ENCODE measurements around the gene SRRM2.

SRRM2 gene

GRCh38 chr16:2810651-2811050 is 58.2 kb downstream of the SRRM2 start:
- H3K9ac ChIP-seq (ENCODE audit: low read depth in 1 of 2, low read length in 2 of 2) = no peak overlapping the region
- no peaks in the 10 kb centered on the region for H3K36me3 ChIP-seq (ENCODE audit: control insufficient read depth in 2 of 2, insufficient read depth in 2 of 2, low read length in 2 of 2)
- no peak overlapping the region for H3K27ac ChIP-seq (ENCODE audit: low read depth in 2 of 2, low read length in 2 of 2)
- no peaks in the 10 kb centered on the region for H3K9me3 ChIP-seq (ENCODE audit: control insufficient read depth in 2 of 2, low read length in 2 of 2)
- no peak overlapping the region for H3K4me3 ChIP-seq (ENCODE audit: low read length in 2 of 2)
- H3K4me1 ChIP-seq (ENCODE audit: control insufficient read depth in 2 of 2, insufficient read depth in 2 of 2, low read length in 2 of 2) = no peaks in the 10 kb centered on the region
- H3K27me3 ChIP-seq (ENCODE audit: control insufficient read depth in 2 of 2, insufficient read depth in 2 of 2, low read length in 2 of 2) = peaks cover 5 to 8% of the 10 kb centered on the region in 2 donors

- Histone ChIP-seq H3K27ac (ENCODE audit: low read depth in 2 of 2, low read length in 2 of 2) (no peak overlapping the region), H3K36me3 (ENCODE audit: control insufficient read depth in 2 of 2, insufficient read depth in 2 of 2, low read length in 2 of 2) (no peaks in the 10 kb centered on the region), H3K9ac (ENCODE audit: low read depth in 1 of 2, low read length in 2 of 2) (no peak overlapping the region), H3K4me1 (ENCODE audit: control insufficient read depth in 2 of 2, insufficient read depth in 2 of 2, low read length in 2 of 2) (no peaks in the 10 kb centered on the region), H3K4me3 (ENCODE audit: low read length in 2 of 2) (no peak overlapping the region), H3K9me3 (ENCODE audit: control insufficient read depth in 2 of 2, low read length in 2 of 2) (no peaks in the 10 kb centered on the region), H3K27me3 (ENCODE audit: control insufficient read depth in 2 of 2, insufficient read depth in 2 of 2, low read length in 2 of 2) (peaks cover 0 to 6% of the 10 kb centered on the region in 2 donors)
These were observed 59.4 kb downstream of the SRRM2 start for GRCh38 chr16:2811703-2812471.

GRCh38 chr16:2813771-2814221 is 61.4 kb downstream of the SRRM2 start:
- Histone ChIP-seq H3K9ac (ENCODE audit: low read depth in 1 of 2, low read length in 2 of 2) (no peak overlapping the region), H3K4me1 (ENCODE audit: control insufficient read depth in 2 of 2, insufficient read depth in 2 of 2, low read length in 2 of 2) (no peaks in the 10 kb centered on the region), H3K4me3 (ENCODE audit: low read length in 2 of 2) (no peak overlapping the region), H3K27ac (ENCODE audit: low read depth in 2 of 2, low read length in 2 of 2) (no peak overlapping the region), H3K27me3 (ENCODE audit: control insufficient read depth in 2 of 2, insufficient read depth in 2 of 2, low read length in 2 of 2) (peaks cover 0 to 6% of the 10 kb centered on the region in 2 donors), H3K36me3 (ENCODE audit: control insufficient read depth in 2 of 2, insufficient read depth in 2 of 2, low read length in 2 of 2) (no peaks in the 10 kb centered on the region), H3K9me3 (ENCODE audit: control insufficient read depth in 2 of 2, low read length in 2 of 2) (no peaks in the 10 kb centered on the region)

- Histone ChIP-seq H3K27me3 (ENCODE audit: control insufficient read depth in 2 of 2, insufficient read depth in 2 of 2, low read length in 2 of 2) (peaks cover 0 to 6% of the 10 kb centered on the region in 2 donors), H3K4me1 (ENCODE audit: control insufficient read depth in 2 of 2, insufficient read depth in 2 of 2, low read length in 2 of 2) (no peaks in the 10 kb centered on the region), H3K9ac (ENCODE audit: low read depth in 1 of 2, low read length in 2 of 2) (no peak overlapping the region), H3K4me3 (ENCODE audit: low read length in 2 of 2) (no peak overlapping the region), H3K9me3 (ENCODE audit: control insufficient read depth in 2 of 2, low read length in 2 of 2) (no peaks in the 10 kb centered on the region), H3K36me3 (ENCODE audit: control insufficient read depth in 2 of 2, insufficient read depth in 2 of 2, low read length in 2 of 2) (no peaks in the 10 kb centered on the region), H3K27ac (ENCODE audit: low read depth in 2 of 2, low read length in 2 of 2) (no peak overlapping the region)
These were observed 62.3 kb downstream of the SRRM2 start for GRCh38 chr16:2814551-2815298.

- peaks cover 0 to 6% of the 10 kb centered on the region in 2 donors for H3K27me3 ChIP-seq (ENCODE audit: control insufficient read depth in 2 of 2, insufficient read depth in 2 of 2, low read length in 2 of 2)
These were observed 62.9 kb downstream of the SRRM2 start for GRCh38 chr16:2815299-2815771.

GRCh38 chr16:2816751-2817339 is 64.4 kb downstream of the SRRM2 start, which contains the start of gene PRSS21:
TSS of gene PRSS21 (plus strand) at chr16:2817237. CDS start at chr16:2817269, 32 bp downstream.
- Histone ChIP-seq H3K36me3 (ENCODE audit: control insufficient read depth in 2 of 2, insufficient read depth in 2 of 2, low read length in 2 of 2) (no peaks in the 10 kb centered on the region), H3K9me3 (ENCODE audit: control insufficient read depth in 2 of 2, low read length in 2 of 2) (no peaks in the 10 kb centered on the region), H3K4me1 (ENCODE audit: control insufficient read depth in 2 of 2, insufficient read depth in 2 of 2, low read length in 2 of 2) (no peaks in the 10 kb centered on the region), H3K9ac (ENCODE audit: low read depth in 1 of 2, low read length in 2 of 2) (no peak within 1 kb of the TSS), H3K4me3 (ENCODE audit: low read length in 2 of 2) (no peak within 1 kb of the TSS), H3K27me3 (ENCODE audit: control insufficient read depth in 2 of 2, insufficient read depth in 2 of 2, low read length in 2 of 2) (peaks cover 0 to 3% of the 10 kb centered on the region in 2 donors), H3K27ac (ENCODE audit: low read depth in 2 of 2, low read length in 2 of 2) (no peak within 1 kb of the TSS)

More at GRCh38 chr16:2815299-2815771, 62.9 kb downstream of the SRRM2 start:
- H3K4me3 ChIP-seq (ENCODE audit: low read length in 2 of 2) = no peak overlapping the region
- H3K9me3 ChIP-seq (ENCODE audit: control insufficient read depth in 2 of 2, low read length in 2 of 2) = no peaks in the 10 kb centered on the region
- H3K4me1 ChIP-seq (ENCODE audit: control insufficient read depth in 2 of 2, insufficient read depth in 2 of 2, low read length in 2 of 2) = no peaks in the 10 kb centered on the region
- H3K9ac ChIP-seq (ENCODE audit: low read depth in 1 of 2, low read length in 2 of 2) = no peak overlapping the region
- H3K27ac ChIP-seq (ENCODE audit: low read depth in 2 of 2, low read length in 2 of 2) = no peak overlapping the region
- no peaks in the 10 kb centered on the region for H3K36me3 ChIP-seq (ENCODE audit: control insufficient read depth in 2 of 2, insufficient read depth in 2 of 2, low read length in 2 of 2)

- no peaks in the 10 kb centered on the region for H3K4me1 ChIP-seq (ENCODE audit: control insufficient read depth in 2 of 2, insufficient read depth in 2 of 2, low read length in 2 of 2)
- no peak overlapping the region for H3K9ac ChIP-seq (ENCODE audit: low read depth in 1 of 2, low read length in 2 of 2)
- no peak overlapping the region for H3K4me3 ChIP-seq (ENCODE audit: low read length in 2 of 2)
- H3K36me3 ChIP-seq (ENCODE audit: control insufficient read depth in 2 of 2, insufficient read depth in 2 of 2, low read length in 2 of 2) = no peaks in the 10 kb centered on the region
- no peak overlapping the region for H3K27ac ChIP-seq (ENCODE audit: low read depth in 2 of 2, low read length in 2 of 2)
- no peaks in the 10 kb centered on the region for H3K27me3 ChIP-seq (ENCODE audit: control insufficient read depth in 2 of 2, insufficient read depth in 2 of 2, low read length in 2 of 2)
- no peaks in the 10 kb centered on the region for H3K9me3 ChIP-seq (ENCODE audit: control insufficient read depth in 2 of 2, low read length in 2 of 2)
These were observed 65.2 kb downstream of the SRRM2 start for GRCh38 chr16:2817340-2818271.

- no peak overlapping the region for H3K27ac ChIP-seq (ENCODE audit: low read depth in 2 of 2, low read length in 2 of 2)
- no peak overlapping the region for H3K4me3 ChIP-seq (ENCODE audit: low read length in 2 of 2)
- H3K9me3 ChIP-seq (ENCODE audit: control insufficient read depth in 2 of 2, low read length in 2 of 2) = no peaks in the 10 kb centered on the region
- no peak overlapping the region for H3K9ac ChIP-seq (ENCODE audit: low read depth in 1 of 2, low read length in 2 of 2)
- no peaks in the 10 kb centered on the region for H3K36me3 ChIP-seq (ENCODE audit: control insufficient read depth in 2 of 2, insufficient read depth in 2 of 2, low read length in 2 of 2)
- no peaks in the 10 kb centered on the region for H3K27me3 ChIP-seq (ENCODE audit: control insufficient read depth in 2 of 2, insufficient read depth in 2 of 2, low read length in 2 of 2)
- H3K4me1 ChIP-seq (ENCODE audit: control insufficient read depth in 2 of 2, insufficient read depth in 2 of 2, low read length in 2 of 2) = peaks cover 0 to 2% of the 10 kb centered on the region in 2 donors
These were observed 65.9 kb downstream of the SRRM2 start for GRCh38 chr16:2818272-2818876.

Measured in mucosa of rectum (tissue), 2 donors.